Measurements from ENCODE around the gene LPAR4. TPM values are rescaled to one million over a fixed set of nuclear protein-coding genes. Genes with fewer than 3 reads are reported as not detected.

The LPAR4 gene
- polyA plus RNA-seq, 1 donor from 2014 or later, result 2.8 TPM

DNA sequence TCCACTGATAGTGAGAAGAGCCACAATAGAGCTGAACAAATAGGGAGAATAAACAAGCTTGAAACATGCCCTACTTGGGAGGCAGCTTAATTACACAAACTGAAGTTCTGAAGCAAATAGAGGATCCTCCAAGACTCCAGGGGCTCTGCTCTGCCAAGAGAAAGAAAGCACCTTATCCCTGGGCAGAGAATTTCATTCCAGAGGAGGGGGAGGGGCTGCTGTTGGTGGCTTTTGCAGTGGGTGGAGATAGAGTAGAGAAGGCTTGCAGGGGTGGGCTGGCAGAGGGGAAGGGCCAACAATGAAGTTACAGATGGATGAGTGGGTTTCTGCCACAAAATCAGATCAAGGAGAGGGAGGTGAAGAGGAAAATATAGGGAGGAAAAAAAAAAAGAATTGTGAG is 1.0 kb upstream of the LPAR4 start:
- Histone ChIP-seq H3K27me3 (ENCODE audit: insufficient read depth, low read depth, low read length) (no peaks in the 10 kb centered on the region), H3K9me2 (ENCODE audit: insufficient read depth, low read length) (no peaks in the 10 kb centered on the region), H4K20me1 (ENCODE audit: insufficient read depth) (no peaks in the 10 kb centered on the region), H3K9me3 (ENCODE audit: low read length) (no peaks in the 10 kb centered on the region), H2AFZ (ENCODE audit: low read depth, low read length) (no peak overlapping the region), H3K4me3 (ENCODE audit: low read length) (no peak overlapping the region), H3K9ac (ENCODE audit: low read length) (no peak overlapping the region), H3F3A (ENCODE audit: insufficient read depth, low read length, poor library complexity, severe bottlenecking) (no peaks in the 10 kb centered on the region), H3K27ac (ENCODE audit: low read length) (no peak overlapping the region), H3K4me2 (ENCODE audit: low read length) (no peak overlapping the region), H3K36me3 (ENCODE audit: insufficient read depth, low read length) (no peaks in the 10 kb centered on the region), H3K79me2 (replicated peaks; ENCODE audit: insufficient read depth, low read length) (peaks cover 23% of the 10 kb centered on the region)
- TF ChIP-seq MXI1 (conservative IDR thresholded peaks at IDR 0.05; ENCODE audit: poor library complexity, severe bottlenecking) (no peak), RAD21 (conservative IDR thresholded peaks at IDR 0.05) (no peak), TAF1 (IDR thresholded peaks at IDR 0.05; ENCODE audit: low read depth) (no peak), CTCF (IDR thresholded peaks at IDR 0.05; ENCODE audit: poor library complexity, severe bottlenecking) (no peak), EP300 (conservative IDR thresholded peaks at IDR 0.05; ENCODE audit: poor library complexity, severe bottlenecking) (no peak), POLR2AphosphoS5 (IDR thresholded peaks at IDR 0.05) (no peak), EZH2 (IDR thresholded peaks at IDR 0.05; ENCODE audit: borderline replicate concordance, insufficient read depth, low read length, poor library complexity, severe bottlenecking) (no peak), SMC3 (conservative IDR thresholded peaks at IDR 0.05; ENCODE audit: poor library complexity) (no peak)
- TF ChIP-seq, protein P1, sequence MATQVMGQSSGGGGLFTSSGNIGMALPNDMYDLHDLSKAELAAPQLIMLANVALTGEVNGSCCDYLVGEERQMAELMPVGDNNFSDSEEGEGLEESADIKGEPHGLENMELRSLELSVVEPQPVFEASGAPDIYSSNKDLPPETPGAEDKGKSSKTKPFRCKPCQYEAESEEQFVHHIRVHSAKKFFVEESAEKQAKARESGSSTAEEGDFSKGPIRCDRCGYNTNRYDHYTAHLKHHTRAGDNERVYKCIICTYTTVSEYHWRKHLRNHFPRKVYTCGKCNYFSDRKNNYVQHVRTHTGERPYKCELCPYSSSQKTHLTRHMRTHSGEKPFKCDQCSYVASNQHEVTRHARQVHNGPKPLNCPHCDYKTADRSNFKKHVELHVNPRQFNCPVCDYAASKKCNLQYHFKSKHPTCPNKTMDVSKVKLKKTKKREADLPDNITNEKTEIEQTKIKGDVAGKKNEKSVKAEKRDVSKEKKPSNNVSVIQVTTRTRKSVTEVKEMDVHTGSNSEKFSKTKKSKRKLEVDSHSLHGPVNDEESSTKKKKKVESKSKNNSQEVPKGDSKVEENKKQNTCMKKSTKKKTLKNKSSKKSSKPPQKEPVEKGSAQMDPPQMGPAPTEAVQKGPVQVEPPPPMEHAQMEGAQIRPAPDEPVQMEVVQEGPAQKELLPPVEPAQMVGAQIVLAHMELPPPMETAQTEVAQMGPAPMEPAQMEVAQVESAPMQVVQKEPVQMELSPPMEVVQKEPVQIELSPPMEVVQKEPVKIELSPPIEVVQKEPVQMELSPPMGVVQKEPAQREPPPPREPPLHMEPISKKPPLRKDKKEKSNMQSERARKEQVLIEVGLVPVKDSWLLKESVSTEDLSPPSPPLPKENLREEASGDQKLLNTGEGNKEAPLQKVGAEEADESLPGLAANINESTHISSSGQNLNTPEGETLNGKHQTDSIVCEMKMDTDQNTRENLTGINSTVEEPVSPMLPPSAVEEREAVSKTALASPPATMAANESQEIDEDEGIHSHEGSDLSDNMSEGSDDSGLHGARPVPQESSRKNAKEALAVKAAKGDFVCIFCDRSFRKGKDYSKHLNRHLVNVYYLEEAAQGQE (IDR thresholded peaks at IDR 0.05; ENCODE audit: borderline replicate concordance), result no peak

DNA sequence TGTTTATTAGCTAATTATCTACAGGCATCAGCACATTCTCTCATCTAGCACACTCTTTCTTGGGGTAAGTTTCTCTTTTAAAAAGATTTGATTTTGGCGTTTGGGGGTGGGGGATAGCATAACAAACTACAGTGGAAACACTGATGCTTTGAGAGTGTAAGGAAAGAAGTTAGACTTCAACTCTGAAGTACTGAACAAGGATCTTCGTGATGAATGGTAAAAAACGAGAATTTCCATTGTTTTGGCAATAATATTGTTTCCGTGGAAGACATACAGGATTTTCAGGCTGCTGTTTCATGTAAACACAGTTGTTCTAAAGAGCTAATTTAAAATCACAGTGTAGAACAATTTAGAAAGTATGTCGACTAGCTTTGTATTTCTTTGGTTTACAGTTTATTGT is 451 bp downstream of the LPAR4 start:
- peaks cover 23% of the 10 kb centered on the region for H3K79me2 ChIP-seq (replicated peaks; ENCODE audit: insufficient read depth, low read length)
- peak overlapping the region; percentile 61 for H3K4me3 ChIP-seq (ENCODE audit: low read length)
- H2AFZ ChIP-seq (ENCODE audit: low read depth, low read length), result no peak overlapping the region

More for the DNA sequence above, 451 bp downstream of the LPAR4 start:
- TF ChIP-seq TAF1 (IDR thresholded peaks at IDR 0.05; ENCODE audit: low read depth), result no peak
- no peak for TF ChIP-seq SMC3 (conservative IDR thresholded peaks at IDR 0.05; ENCODE audit: poor library complexity)
- no peak for TF ChIP-seq RAD21 (conservative IDR thresholded peaks at IDR 0.05)
- TF ChIP-seq EP300 (conservative IDR thresholded peaks at IDR 0.05; ENCODE audit: poor library complexity, severe bottlenecking), result no peak
- TF ChIP-seq MXI1 (conservative IDR thresholded peaks at IDR 0.05; ENCODE audit: poor library complexity, severe bottlenecking), result no peak
- TF ChIP-seq EZH2 (IDR thresholded peaks at IDR 0.05; ENCODE audit: borderline replicate concordance, insufficient read depth, low read length, poor library complexity, severe bottlenecking), result no peak
- no peak for TF ChIP-seq CTCF (IDR thresholded peaks at IDR 0.05; ENCODE audit: poor library complexity, severe bottlenecking)
- TF ChIP-seq POLR2AphosphoS5 (IDR thresholded peaks at IDR 0.05), result no peak
- TF ChIP-seq, protein P1 (IDR thresholded peaks at IDR 0.05; ENCODE audit: borderline replicate concordance), result no peak
- H3K27me3 ChIP-seq (ENCODE audit: insufficient read depth, low read depth, low read length), result no peaks in the 10 kb centered on the region
- no peaks in the 10 kb centered on the region for H3F3A ChIP-seq (ENCODE audit: insufficient read depth, low read length, poor library complexity, severe bottlenecking)
- no peaks in the 10 kb centered on the region for H3K9me2 ChIP-seq (ENCODE audit: insufficient read depth, low read length)
- no peaks in the 10 kb centered on the region for H3K9me3 ChIP-seq (ENCODE audit: low read length)
- H3K4me2 ChIP-seq (ENCODE audit: low read length), result peak overlapping the region; percentile 8
- no peaks in the 10 kb centered on the region for H4K20me1 ChIP-seq (ENCODE audit: insufficient read depth)
- H3K27ac ChIP-seq (ENCODE audit: low read length), result peak overlapping the region; percentile 24
- no peaks in the 10 kb centered on the region for H3K36me3 ChIP-seq (ENCODE audit: insufficient read depth, low read length)
- peak overlapping the region; percentile 9 for H3K9ac ChIP-seq (ENCODE audit: low read length)

Data from neural cell (in vitro differentiated cells).